GDM1 (cell line): ENCODE data around the gene MUC20.
"Not testable (repeated sequence)": the region's sequence is repeated elsewhere in the genome, so short reads cannot be mapped to it uniquely, and the experiment has no call there.

Experiments used
- DNase-seq: peaks from one replicate; lab custom pipeline; 2025; lab: John Stamatoyannopoulos, UW

The MUC20 gene

GRCh38 chr3:195710126-195710905 lies 10.5 kb upstream of the MUC20 start:
- DNase-seq = not testable (repeated sequence)

DNA sequence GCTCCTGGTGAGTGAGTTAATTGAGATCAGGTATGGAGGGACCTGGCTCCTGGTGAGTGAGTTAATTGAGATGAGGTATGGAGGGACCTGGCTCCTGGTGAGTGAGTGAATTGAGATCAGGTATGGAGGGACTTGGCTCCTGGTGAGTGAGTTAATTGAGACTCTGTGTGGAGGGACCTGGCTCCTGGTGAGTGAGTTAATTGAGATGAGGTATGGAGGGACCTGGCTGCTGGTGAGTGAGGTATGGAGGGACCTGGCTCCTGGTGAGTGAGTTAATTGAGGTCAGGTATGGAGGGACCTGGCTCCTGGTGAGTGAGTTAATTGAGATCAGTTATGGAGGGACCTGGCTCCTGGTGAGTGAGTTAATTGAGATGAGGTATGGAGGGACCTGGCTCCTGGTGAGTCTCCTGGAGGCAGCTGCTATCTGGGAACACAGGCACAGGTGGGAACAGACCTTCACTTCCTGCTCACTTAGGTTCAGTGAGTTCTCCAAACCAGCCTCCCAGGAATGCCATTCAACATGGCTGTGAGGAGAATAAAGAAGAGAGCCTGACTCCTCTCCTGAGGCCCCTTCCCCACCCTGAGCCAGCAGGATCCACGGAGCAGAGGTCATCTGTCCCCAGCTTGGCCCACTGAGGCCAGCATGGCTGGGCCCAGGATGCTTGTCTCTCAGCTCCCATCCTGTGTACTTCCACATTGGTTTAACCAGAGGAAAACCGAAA lies 9.5 kb upstream of the MUC20 start:
- DNase-seq = not testable (repeated sequence)

DNA sequence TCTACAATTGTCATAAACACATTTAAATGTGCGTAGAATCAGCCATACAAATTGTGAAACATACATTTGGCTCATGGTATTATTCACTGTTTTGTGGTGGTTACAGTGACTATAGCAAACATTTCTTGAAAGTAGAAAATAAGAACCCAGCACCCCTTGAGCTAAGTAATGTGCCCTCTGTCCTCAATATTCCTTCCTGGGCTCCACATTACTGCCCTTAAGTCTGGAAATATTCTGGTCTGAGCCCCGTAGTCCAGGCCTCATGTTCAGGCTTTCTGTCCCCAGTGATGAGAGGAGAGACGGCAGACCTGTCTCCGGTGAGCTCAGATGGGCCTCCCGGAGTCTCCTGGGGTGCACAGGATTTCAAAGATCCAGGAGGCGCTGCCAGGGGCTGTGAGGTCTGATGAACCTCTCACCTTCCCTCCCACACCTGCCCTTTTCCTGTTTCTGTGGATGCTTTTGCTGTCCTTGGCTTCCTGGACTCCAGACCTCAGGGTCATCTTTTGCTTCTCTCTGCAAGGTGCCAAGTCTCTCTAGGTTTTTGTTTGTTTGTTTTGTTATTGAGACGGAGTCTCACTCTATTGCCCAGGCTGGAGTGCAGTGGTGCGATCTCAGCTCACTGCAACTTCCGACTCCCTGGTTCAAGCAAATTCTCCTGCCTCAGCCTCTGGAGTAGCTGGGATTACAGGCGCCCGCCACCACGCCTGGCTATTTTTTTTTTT lies 8.8 kb upstream of the MUC20 start:
- no peak for DNase-seq

- not testable (repeated sequence) for DNase-seq
These were observed 8.3 kb upstream of the MUC20 start for GRCh38 chr3:195712535-195712910.

- not testable (repeated sequence) for DNase-seq
These were observed 7.6 kb upstream of the MUC20 start for GRCh38 chr3:195713150-195713549.

DNA sequence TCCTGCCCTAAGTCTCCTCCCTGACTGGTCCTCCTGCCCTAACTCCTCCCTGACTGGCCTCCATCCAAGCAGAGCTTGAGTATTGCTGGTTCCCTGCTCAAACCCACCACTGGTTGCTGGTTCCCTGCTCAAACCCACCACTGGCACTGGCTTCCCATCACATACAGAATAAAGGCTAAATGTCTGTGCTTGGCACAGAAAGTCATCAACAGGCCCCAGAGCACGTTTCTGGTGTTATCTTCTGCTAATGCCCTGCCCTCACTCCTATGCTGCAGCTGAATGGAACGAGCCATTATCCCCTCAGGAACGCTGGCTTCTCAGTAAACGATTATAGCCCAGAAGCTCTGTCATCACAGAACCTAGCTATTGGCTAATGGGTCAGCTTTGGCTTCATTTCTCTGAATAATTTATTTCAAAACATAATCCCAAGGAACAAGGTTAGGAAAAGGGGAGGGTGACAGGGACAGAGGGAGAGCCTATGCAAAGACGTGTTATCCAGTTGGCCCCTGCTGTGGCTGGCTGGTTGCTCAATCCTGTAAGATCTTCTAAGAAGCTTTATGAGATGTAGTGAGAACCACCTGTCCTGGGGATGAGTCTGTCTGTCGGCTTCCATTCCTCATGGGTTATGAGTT lies 6.3 kb upstream of the MUC20 start:
- no peak for DNase-seq

- no peak for DNase-seq
These were observed 5.6 kb upstream of the MUC20 start for GRCh38 chr3:195715134-195715533.

DNA sequence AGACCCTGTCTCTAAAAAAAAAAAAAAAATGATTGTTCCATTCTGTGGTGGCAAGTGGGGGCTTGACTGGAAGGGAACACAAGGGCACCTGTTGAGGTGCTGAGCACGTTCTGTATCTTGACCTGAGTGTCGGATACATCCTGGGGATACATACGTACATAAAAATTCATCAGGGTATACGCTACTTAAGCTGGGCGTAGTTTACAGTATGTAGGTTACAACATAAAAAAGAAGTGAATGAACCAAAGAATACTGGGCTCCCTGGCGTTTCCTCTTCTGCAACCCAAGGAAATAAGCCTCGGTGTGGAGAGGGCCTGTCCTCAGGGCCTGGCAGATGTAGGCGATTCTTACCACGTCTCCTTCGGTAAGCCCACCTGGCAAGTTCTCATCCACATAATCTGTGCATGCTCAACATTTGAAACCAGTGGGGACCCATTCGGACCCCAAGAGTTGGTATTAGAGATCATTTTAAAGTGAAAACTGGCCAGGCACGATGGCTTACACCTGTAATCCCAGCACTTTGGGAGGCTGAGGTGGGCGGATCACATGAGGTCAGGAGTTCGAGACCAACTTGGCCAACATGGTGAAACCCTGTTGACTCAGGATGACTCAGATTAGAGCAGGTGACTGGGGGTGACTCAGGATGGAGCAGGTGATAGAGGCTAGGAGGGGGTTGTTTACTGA lies 5.1 kb upstream of the MUC20 start:
- no peak for DNase-seq

- DNase-seq = no peak
These were observed 3.4 kb upstream of the MUC20 start for GRCh38 chr3:195717416-195717815.

DNA sequence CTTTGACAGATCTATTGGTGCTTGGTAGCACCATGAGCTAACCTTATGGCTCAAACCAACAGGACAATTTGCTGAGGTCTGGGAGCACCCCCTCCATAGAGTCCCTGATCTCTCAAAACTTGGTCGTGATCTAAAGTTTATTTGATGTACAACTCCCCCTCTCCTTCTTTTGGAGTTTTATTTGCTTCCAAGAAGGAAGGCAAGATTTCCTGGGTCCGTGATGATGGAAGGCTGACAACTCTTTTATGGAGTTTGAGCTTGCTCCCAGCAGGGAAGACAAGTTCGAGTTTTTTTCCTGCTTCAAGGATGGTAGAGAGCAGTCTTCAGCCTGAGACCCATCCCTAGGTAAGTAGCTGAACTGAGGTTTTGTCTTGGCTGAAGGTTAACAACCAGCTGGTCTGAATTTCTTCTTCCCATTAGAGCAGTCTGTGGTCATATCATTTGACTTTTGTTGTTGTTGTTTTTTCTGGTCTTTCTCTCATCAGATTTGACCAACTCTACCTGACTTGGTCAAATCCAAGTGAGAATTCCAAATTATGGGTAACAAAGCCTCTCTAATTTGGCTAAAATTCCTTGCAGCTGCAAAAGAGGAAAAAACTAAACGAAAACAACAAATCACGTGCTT lies 2.8 kb upstream of the MUC20 start:
- DNase-seq = no peak

DNA sequence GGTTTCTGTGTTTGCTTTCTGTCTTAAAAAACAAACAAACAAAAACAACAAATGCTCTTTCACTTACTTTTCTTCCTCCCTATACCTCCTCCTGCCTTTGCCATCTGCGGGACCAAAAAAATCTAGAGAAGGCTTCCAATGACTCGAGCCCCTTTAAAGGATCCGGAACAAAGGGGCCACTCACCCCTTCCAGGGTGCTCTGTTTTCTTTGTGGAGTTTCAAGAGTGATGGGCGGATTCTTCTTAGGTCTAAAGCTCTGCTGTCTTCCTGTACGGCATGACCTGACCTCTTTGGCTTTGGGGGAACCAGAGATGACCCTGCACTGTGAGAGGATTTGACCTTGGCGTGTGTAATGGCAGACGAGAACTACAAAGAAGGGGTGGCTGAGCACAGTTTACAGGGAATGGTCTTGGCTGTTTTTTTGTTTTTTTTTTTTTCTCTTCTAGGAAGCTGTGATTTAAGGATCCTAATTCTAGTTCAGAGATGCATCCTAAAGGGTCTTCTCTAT lies 2.2 kb upstream of the MUC20 start:
- DNase-seq = no peak

DNA sequence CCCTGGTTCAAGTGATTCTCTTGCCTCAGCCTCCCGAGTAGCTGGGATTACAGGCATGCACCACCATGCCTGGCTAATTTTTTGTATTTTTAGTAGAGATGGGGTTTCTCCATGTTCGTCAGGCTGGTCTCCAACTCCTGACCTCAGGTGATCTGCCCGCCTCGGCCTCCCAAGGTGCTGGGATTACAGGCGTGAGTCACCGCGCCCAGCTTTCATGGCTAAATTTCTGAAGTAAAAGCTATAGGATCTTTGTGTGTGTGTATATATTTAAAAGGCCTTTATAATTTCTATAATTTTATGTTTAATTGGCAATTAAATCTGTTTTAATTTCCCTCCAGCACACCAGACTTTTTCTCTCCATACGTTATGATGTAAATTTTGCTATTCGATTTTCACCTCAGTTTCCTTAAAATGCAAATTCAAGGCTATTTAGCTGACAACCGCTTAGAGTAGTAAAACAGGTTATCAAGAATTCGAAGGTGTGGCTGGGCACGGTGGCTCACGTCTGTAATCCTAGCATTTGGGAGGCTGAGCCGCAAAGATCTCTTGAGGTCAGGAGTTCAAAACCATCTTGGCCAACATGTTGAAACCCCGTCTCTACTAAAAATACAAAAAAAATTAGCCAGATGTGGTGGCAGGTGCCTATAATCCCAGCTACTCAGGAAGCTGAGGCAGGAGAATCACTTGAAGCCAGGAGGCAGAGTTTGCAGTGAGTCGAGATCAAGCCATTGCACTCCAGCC lies 1.1 kb upstream of the MUC20 start:
- not testable (repeated sequence) for DNase-seq

DNA sequence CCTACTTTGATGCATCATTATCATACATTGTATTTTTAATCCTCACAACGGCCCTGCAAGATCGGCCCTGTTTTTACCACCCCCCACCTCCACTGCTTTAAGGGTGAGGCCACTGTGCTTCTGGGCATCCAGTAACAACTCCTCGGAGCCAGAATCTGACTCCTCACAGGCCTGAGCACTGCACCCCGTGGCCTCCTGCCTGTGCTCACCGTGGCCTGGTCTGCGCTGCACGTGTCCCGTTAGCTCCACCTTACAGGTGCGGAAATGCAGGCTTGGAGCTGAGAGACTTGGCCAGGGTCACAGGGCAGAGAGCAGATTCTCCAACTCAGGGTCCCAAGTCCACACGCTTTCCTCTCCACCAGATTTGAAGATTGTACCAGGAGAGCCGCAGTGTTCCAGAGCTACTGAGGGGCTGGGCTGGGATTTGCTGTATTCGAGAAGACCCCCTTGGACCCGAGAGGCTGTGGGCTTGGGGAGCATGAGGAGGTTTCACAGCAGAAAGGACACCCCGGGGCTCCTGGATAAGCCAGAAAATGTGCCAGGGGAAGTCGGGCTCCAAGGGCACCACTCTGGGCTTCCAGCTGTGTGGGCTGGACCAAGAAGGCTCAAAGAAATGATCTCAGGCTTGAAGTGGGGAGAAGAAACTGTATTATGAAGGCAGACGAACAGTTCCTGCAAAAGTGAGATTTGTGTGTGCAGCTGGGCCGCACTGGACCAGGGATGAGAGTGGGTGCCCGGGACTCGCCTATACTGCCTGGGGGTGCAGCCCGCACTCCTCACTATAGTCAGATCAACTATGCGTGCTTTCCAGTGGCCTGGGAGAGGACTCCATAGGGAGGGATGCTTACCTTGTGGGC lies 1.6 kb downstream of the MUC20 start:
- not testable (repeated sequence) for DNase-seq

GRCh38 chr3:195722996-195723345 lies 2.2 kb downstream of the MUC20 start:
- DNase-seq = not testable (repeated sequence)

- not testable (repeated sequence) for DNase-seq
These were observed 3.6 kb downstream of the MUC20 start for GRCh38 chr3:195724363-195724762.

DNA sequence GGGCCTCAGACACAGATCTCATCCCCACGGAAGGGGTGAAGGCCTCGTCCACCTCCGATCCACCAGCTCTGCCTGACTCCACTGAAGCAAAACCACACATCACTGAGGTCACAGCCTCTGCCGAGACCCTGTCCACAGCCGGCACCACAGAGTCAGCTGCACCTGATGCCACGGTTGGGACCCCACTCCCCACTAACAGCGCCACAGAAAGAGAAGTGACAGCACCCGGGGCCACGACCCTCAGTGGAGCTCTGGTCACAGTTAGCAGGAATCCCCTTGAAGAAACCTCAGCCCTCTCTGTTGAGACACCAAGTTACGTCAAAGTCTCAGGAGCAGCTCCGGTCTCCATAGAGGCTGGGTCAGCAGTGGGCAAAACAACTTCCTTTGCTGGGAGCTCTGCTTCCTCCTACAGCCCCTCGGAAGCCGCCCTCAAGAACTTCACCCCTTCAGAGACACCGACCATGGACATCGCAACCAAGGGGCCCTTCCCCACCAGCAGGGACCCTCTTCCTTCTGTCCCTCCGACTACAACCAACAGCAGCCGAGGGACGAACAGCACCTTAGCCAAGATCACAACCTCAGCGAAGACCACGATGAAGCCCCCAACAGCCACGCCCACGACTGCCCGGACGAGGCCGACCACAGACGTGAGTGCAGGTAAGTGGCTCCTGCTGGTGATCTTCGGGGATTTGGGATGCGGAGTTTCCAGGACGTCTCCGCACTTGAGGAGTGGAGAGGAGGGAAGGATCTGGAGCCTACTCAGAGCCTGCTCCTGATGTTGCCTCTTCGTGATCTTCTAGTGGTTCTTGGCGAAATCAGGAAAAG lies 5.3 kb downstream of the MUC20 start:
- not testable (repeated sequence) for DNase-seq

DNA sequence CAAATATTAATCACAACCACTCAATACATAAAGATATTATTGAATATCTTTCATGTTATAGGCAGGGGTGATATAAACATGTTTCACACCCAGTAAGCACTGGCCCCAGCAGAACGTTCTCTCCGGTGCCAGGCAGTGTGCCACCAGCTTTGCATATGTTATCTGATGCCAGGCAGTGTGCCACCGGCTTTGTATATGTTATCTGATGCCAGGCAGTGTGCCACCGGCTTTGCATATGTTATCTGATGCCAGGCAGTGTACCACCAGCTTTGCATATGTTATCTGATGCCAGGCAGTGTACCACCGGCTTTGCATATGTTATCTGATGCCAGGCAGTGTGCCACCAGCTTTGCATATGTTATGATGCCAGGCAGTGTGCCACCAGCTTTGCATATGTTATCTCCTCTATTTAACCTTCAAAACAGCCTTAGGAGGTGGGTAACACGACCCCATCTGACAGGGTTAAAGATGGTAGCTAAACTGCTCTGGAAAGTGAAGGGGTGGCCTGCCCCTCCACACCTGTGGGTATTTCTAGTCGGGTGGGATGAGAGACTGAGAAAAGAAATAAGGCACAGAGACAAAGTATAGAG lies 6.9 kb downstream of the MUC20 start:
- no peak for DNase-seq

GRCh38 chr3:195728789-195729188 lies 8.0 kb downstream of the MUC20 start:
- DNase-seq = not testable (repeated sequence)
